H1 (cell line): ENCODE data around the gene HMMR. TPM values are rescaled to one million over a fixed set of nuclear protein-coding genes. Genes with fewer than 3 reads are reported as not detected.

Source experiments
- CTCF ChIA-PET: fragments of 300-600 bp; sonication (Branson Sonifier 250); formaldehyde crosslinking; loops from one replicate; lab custom pipeline; 2021; ENCODE audit not compliant: partially characterized antibody; lab: Charles Lee
- POLR2A ChIA-PET: fragments of 300-600 bp; sonication (Branson Sonifier 250); formaldehyde crosslinking; loops from one replicate; lab custom pipeline; 2021; ENCODE audit warnings: inconsistent platforms; ENCODE audit not compliant: partially characterized antibody; lab: Charles Lee
- DNase-seq, 2 experiments: peaks; one replicate each; pipeline versions ENCODE4 v3.0.0 to v3.0.0-alpha.2; 2010 to 2022; ENCODE audit warnings: low spot score in 2 of 2, low read depth in 1 of 2, mixed read lengths in 1 of 2
- FAIRE-seq: peaks from 2 replicates; lab custom pipeline; 2011; peaks lifted over from hg19 to GRCh38; lab: Jason Lieb, UNC
- H2AFZ ChIP-seq: 2 replicates; pipeline ENCODE4 v1.8.1; 2012; ENCODE audit warnings: low read length, inconsistent platforms
- H2AK5ac ChIP-seq: 2 replicates; pipeline ENCODE4 v1.6.1; 2013; ENCODE audit warnings: low read depth, low read length
- H2BK120ac ChIP-seq: replicated peaks from 2 replicates; pipeline ENCODE3; 2013; ENCODE audit warnings: low read depth, low read length, inconsistent platforms
- H2BK12ac ChIP-seq: 2 replicates; pipeline ENCODE4 v1.6.1; 2013; ENCODE audit warnings: low read depth, low read length
- H2BK15ac ChIP-seq: 2 replicates; pipeline ENCODE4 v1.6.1; 2013; ENCODE audit warnings: low read length
- H2BK20ac ChIP-seq: 2 replicates; pipeline ENCODE4 v1.6.1; 2013; ENCODE audit warnings: low read length
- H2BK5ac ChIP-seq: 2 replicates; pipeline ENCODE4 v1.6.1; 2013; ENCODE audit warnings: low read depth, low read length
- H3K14ac ChIP-seq: 2 replicates; pipeline ENCODE4 v1.6.1; 2013; ENCODE audit warnings: inconsistent platforms; ENCODE audit not compliant: insufficient read length
- H3K18ac ChIP-seq: 2 replicates; pipeline ENCODE4 v1.6.1; 2013; ENCODE audit warnings: low read length; ENCODE audit errors: extremely low read depth
- H3K23ac ChIP-seq: 2 replicates; pipeline ENCODE4 v1.6.1; 2013; ENCODE audit warnings: inconsistent platforms; ENCODE audit not compliant: insufficient read length
- H3K23me2 ChIP-seq: 2 replicates; pipeline ENCODE4 v1.6.1; 2013; ENCODE audit warnings: low read depth, low read length
- H3K27ac ChIP-seq: 2 replicates; pipeline ENCODE4 v1.6.1; 2011; ENCODE audit warnings: low read depth, low read length, inconsistent platforms
- H3K27me3 ChIP-seq, 4 experiments: replicated peaks in 1 of 4; 1 replicate in 1 of 4; 2 replicates in 3 of 4; pipeline versions ENCODE4 v1.6.1 to v1.8.1; 2011 to 2013; ENCODE audit warnings: low read length in 3 of 4, mild to moderate bottlenecking in 3 of 4, inconsistent platforms in 2 of 4, mixed read lengths in 2 of 4, moderate library complexity in 1 of 4; ENCODE audit not compliant: control insufficient read depth in 3 of 4, insufficient read depth in 3 of 4; ENCODE audit errors: extremely low read depth in 1 of 4
- H3K36me3 ChIP-seq, 4 experiments: 2 replicates each; pipeline versions ENCODE4 v1.6.1 to v1.8.1; 2011 to 2013; ENCODE audit warnings: mild to moderate bottlenecking in 4 of 4, low read length in 3 of 4, moderate library complexity in 2 of 4, control low read depth in 1 of 4, inconsistent platforms in 1 of 4; ENCODE audit not compliant: insufficient read depth in 4 of 4, control insufficient read depth in 2 of 4
- H3K4ac ChIP-seq: replicated peaks from 2 replicates; pipeline ENCODE3; 2013; ENCODE audit warnings: low read length, low read depth, mixed read lengths, inconsistent platforms; ENCODE audit not compliant: insufficient read length
- H3K4me1 ChIP-seq, 4 experiments: replicated peaks in 1 of 4; 1 replicate in 1 of 4; 2 replicates in 3 of 4; pipeline versions ENCODE4 v1.6.1 to v1.8.1; 2011 to 2013; ENCODE audit warnings: low read length in 3 of 4, inconsistent platforms in 2 of 4, mixed read lengths in 1 of 4; ENCODE audit not compliant: insufficient read depth in 4 of 4, control insufficient read depth in 3 of 4
- H3K4me2 ChIP-seq, 2 experiments: 2 replicates each; pipeline versions ENCODE4 v1.6.1 to v1.8.1; 2011 to 2013; ENCODE audit warnings: low read depth in 2 of 2, low read length in 2 of 2, control low read depth in 1 of 2, inconsistent platforms in 1 of 2, mild to moderate bottlenecking in 1 of 2; ENCODE audit not compliant: insufficient read depth in 1 of 2
- H3K4me3 ChIP-seq, 4 experiments: fragments of 200-600, 300-600 bp in 1 of 4; sonication (generic), shearing (Covaris generic), sonication (Bioruptor Twin) in 1 of 4; 2 replicates each; pipeline versions ENCODE4 v1.5.1 to v1.8.1; 2011 to 2016; ENCODE audit warnings: low read length in 4 of 4, low read depth in 3 of 4, control low read depth in 2 of 4, inconsistent platforms in 2 of 4, mild to moderate bottlenecking in 2 of 4, mixed read lengths in 1 of 4, moderate library complexity in 1 of 4; ENCODE audit not compliant: insufficient read depth in 2 of 4; ENCODE audit errors: extremely low read depth in 1 of 4
- H3K56ac ChIP-seq: replicated peaks from 2 replicates; pipeline ENCODE3; 2013; ENCODE audit warnings: low read depth, mild to moderate bottlenecking, mixed read lengths, low read length, inconsistent platforms; ENCODE audit not compliant: insufficient read length
- H3K79me1 ChIP-seq: 2 replicates; pipeline ENCODE4 v1.6.1; 2013; ENCODE audit warnings: low read depth, low read length, control low read depth
- H3K79me2 ChIP-seq, 2 experiments: 2 replicates each; pipeline versions ENCODE4 v1.6.1 to v1.8.1; 2012 to 2013; ENCODE audit warnings: low read length in 2 of 2, mild to moderate bottlenecking in 2 of 2, inconsistent platforms in 1 of 2; ENCODE audit not compliant: insufficient read depth in 2 of 2, control insufficient read depth in 1 of 2
- H3K9ac ChIP-seq, 4 experiments: replicated peaks in 1 of 4; 1 replicate in 1 of 4; 2 replicates in 3 of 4; pipeline versions ENCODE4 v1.6.1 to v1.8.1; 2011 to 2013; ENCODE audit warnings: low read depth in 3 of 4, low read length in 3 of 4, control low read depth in 2 of 4, mild to moderate bottlenecking in 2 of 4, moderate library complexity in 2 of 4, inconsistent platforms in 1 of 4; ENCODE audit errors: extremely low read depth in 1 of 4
- H3K9me3 ChIP-seq, 2 experiments: 2 replicates each; pipeline versions ENCODE4 v1.6.1 to v1.8.1; 2012 to 2013; ENCODE audit warnings: mild to moderate bottlenecking in 2 of 2, moderate library complexity in 2 of 2, control low read depth in 1 of 2, inconsistent platforms in 1 of 2, low read depth in 1 of 2, low read length in 1 of 2, mixed read lengths in 1 of 2; ENCODE audit not compliant: insufficient read depth in 2 of 2
- H4K20me1 ChIP-seq, 2 experiments: replicated peaks in 1 of 2; 2 replicates each; pipeline versions ENCODE3 to v1.8.1; 2011 to 2013; ENCODE audit warnings: inconsistent platforms in 2 of 2, low read length in 2 of 2, mild to moderate bottlenecking in 1 of 2; ENCODE audit not compliant: insufficient read depth in 2 of 2, control insufficient read depth in 1 of 2
- H4K5ac ChIP-seq: 2 replicates; pipeline ENCODE4 v1.6.1; 2013; ENCODE audit warnings: low read length, low read depth, mixed read lengths, inconsistent platforms; ENCODE audit not compliant: insufficient read length
- H4K8ac ChIP-seq: 2 replicates; pipeline ENCODE4 v1.8.0; 2013; ENCODE audit warnings: mild to moderate bottlenecking, moderate library complexity, low read length, inconsistent platforms; ENCODE audit not compliant: insufficient read depth; ENCODE audit errors: extremely low read depth
- H4K91ac ChIP-seq: replicated peaks from 2 replicates; pipeline ENCODE3; 2013; ENCODE audit warnings: low read length, mixed read lengths, inconsistent platforms; ENCODE audit not compliant: insufficient read length
- RAD21 ChIP-seq, 2 experiments: IDR thresholded peaks in 1 of 2; conservative IDR thresholded peaks in 1 of 2; 2 replicates each; pipeline ENCODE4 v1.6.1; 2011; ENCODE audit warnings: low read depth in 2 of 2, low read length in 2 of 2, improper control_type of control experiment in 1 of 2, inconsistent platforms in 1 of 2, mild to moderate bottlenecking in 1 of 2, moderate library complexity in 1 of 2
- WGBS, 2 experiments: shearing (Covaris generic) in 1 of 2; methylation state at CpG; one replicate each; pipeline versions ENCODE4 v1.1.6 to v1.1.7; 2013 to 2015; ENCODE audit warnings: low lambda C conversion rate in 2 of 2, mixed read lengths in 2 of 2, inconsistent platforms in 1 of 2, low coverage in 1 of 2, missing lambda C conversion rate in 1 of 2; ENCODE audit not compliant: insufficient replicate concordance in 2 of 2, insufficient coverage in 1 of 2, insufficient read length in 1 of 2; ENCODE audit errors: extremely low coverage in 1 of 2, missing lambda C conversion rate in 1 of 2; 5-methylcytosine and 5-hydroxymethylcytosine counted together
- polyA plus RNA-seq, 7 experiments: library from polyadenylated mRNA; depleted of rRNA in 3 of 7; stranded (reverse) in 5 of 7; unstranded in 2 of 7; fragments of >200 nt in 5 of 7; fragments of 200-250 nt in 2 of 7; gene quantifications; 1 replicate in 5 of 7; 2 replicates in 1 of 7; 4 replicates in 1 of 7; pipeline versions ENCODE4 v1.2.1 to v1.2.3, GENCODE V29; 2011 to 2013; ENCODE audit warnings: missing spikeins in 2 of 7, mixed read lengths in 2 of 7
- total RNA-seq: library from RNA; stranded (reverse); fragmentation: NEBNext Ultra II Directional; extraction: Animal tissue kit (Norgen Biotek cat#: 25700); gene quantifications from 2 replicates; pipeline ENCODE4 v1.2.1, GENCODE V29; 2021
- TF ChIP-seq, protein P1 (sequence below): IDR thresholded peaks from 2 replicates; pipeline ENCODE4 v1.6.1; 2012; ENCODE audit warnings: inconsistent platforms
- TF ChIP-seq, protein P2 (sequence below), 3 experiments: IDR thresholded peaks; 1 replicate in 2 of 3; 2 replicates in 1 of 3; pipeline versions ENCODE4 v1.5.1 to v1.6.1; 2011; ENCODE audit warnings: low read length in 3 of 3, mild to moderate bottlenecking in 3 of 3, inconsistent platforms in 2 of 3, low read depth in 1 of 3, moderate library complexity in 1 of 3; ENCODE audit not compliant: insufficient read depth in 1 of 3; ENCODE audit errors: control extremely low read depth in 1 of 3

HMMR gene
- total and polyA plus RNA-seq, 2 of the 8 experiments (the other 6 are each of a cell fraction or from before 2014, with no cell fraction given) = 17.5 to 77.3 TPM

DNA sequence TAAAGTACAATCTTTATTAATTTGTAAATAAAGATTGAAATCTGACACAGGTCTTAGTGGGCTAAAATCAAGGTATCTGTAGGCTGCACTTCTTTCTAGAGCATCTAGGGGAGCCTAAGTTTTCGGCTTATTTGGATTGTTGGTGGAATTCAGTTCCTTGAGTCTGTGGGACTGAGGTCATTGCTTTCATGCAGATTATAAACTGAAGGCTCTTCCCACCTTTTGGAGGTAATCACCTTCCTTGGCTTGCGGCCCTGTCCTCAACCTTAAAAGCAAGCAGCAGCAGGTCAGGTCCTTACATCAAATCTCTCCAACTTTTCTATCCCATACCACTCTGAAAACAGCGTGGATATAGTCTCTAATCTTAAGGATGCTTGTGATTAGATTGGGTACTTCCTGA, 70.8 kb downstream of the HMMR start:
- H3K9ac ChIP-seq = no peak overlapping the region

More for the DNA sequence above, 70.8 kb downstream of the HMMR start:
- Histone ChIP-seq H3K27ac (no peak overlapping the region), H3K36me3 (no peaks in the 10 kb centered on the region), H2BK120ac (no peak overlapping the region), H2AK5ac (no peak overlapping the region), H3K79me1 (no peaks in the 10 kb centered on the region), H2AFZ (no peak overlapping the region; the same call in 1 of the 2 replicates), H3K4me2 (no peak overlapping the region; a peak in 1 of 4 replicates), H4K8ac (no peak overlapping the region), H3K27me3 (peaks cover 0 to 1% (median 0%) of the 10 kb centered on the region in 4 experiments; a peak in 1 of 7 replicates), H3K4me1 (peaks cover 2 to 27% (median 13%) of the 10 kb centered on the region in 4 experiments; a peak in 6 of 7 replicates), H2BK12ac (0 out of 2 replicates have a peak overlapping the region, but pooled peaks have one; percentile 53), H3K23ac (no peak overlapping the region), H3K56ac (no peak overlapping the region), H3K9me3 (no peaks in the 10 kb centered on the region), H3K4ac (peak overlapping the region; percentile 72), H4K5ac (no peak overlapping the region), H3K18ac (no peak overlapping the region; the same call in 1 of the 2 replicates), H4K91ac (no peak overlapping the region), H2BK15ac (peak overlapping the region; percentile 76; the same call in 1 of the 2 replicates), H3K4me3 (no peak overlapping the region), H4K20me1 (no peaks in the 10 kb centered on the region), H2BK5ac (no peak overlapping the region), H3K14ac (no peak overlapping the region), H3K79me2 (no peaks in the 10 kb centered on the region), H3K23me2 (no peaks in the 10 kb centered on the region), H2BK20ac (0 out of 2 replicates have a peak overlapping the region, but pooled peaks have one; percentile 63)
- DNase-seq = no peak
- TF ChIP-seq, protein P1, sequence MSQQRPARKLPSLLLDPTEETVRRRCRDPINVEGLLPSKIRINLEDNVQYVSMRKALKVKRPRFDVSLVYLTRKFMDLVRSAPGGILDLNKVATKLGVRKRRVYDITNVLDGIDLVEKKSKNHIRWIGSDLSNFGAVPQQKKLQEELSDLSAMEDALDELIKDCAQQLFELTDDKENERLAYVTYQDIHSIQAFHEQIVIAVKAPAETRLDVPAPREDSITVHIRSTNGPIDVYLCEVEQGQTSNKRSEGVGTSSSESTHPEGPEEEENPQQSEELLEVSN = no peak
- TF ChIP-seq RAD21 (IDR thresholded peaks at IDR 0.05 in 1 of 2, conservative IDR thresholded peaks at IDR 0.05 in 1 of 2; ENCODE audit: low read depth in 2 of 2, low read length in 2 of 2) = no peak
- TF ChIP-seq, protein P2, sequence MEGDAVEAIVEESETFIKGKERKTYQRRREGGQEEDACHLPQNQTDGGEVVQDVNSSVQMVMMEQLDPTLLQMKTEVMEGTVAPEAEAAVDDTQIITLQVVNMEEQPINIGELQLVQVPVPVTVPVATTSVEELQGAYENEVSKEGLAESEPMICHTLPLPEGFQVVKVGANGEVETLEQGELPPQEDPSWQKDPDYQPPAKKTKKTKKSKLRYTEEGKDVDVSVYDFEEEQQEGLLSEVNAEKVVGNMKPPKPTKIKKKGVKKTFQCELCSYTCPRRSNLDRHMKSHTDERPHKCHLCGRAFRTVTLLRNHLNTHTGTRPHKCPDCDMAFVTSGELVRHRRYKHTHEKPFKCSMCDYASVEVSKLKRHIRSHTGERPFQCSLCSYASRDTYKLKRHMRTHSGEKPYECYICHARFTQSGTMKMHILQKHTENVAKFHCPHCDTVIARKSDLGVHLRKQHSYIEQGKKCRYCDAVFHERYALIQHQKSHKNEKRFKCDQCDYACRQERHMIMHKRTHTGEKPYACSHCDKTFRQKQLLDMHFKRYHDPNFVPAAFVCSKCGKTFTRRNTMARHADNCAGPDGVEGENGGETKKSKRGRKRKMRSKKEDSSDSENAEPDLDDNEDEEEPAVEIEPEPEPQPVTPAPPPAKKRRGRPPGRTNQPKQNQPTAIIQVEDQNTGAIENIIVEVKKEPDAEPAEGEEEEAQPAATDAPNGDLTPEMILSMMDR (IDR thresholded peaks at IDR 0.05; ENCODE audit: control extremely low read depth in 1 of 3, insufficient read depth in 1 of 3, low read depth in 1 of 3, low read length in 3 of 3) = peak in 1 of 3 experiments; percentile 20; a peak in 1 of 4 replicates
- POLR2A ChIA-PET = interaction anchor here (3.6 kb wide), 1 partner anchor 27 kb away, joined by 22 read pairs; the partner anchor contains the start of gene MAT2B
- FAIRE-seq = peak; percentile 81
- 50% methylated on average over 3 of the region's 3 CpGs; no CpG with 5 or more reads in 1 of the 2 experiments for WGBS, 2 experiments
- CTCF ChIA-PET = interaction anchor here (1.5 kb wide), 1 partner anchor 16 kb away, joined by 4 read pairs; no protein-coding TSS in a partner anchor
